ENCODE data around the gene RPL14. TPM values are rescaled to one million over a fixed set of nuclear protein-coding genes. Genes with fewer than 3 reads are reported as not detected.

Gene RPL14
- total RNA-seq, 1 experiment from 2014 or later, result 348 TPM

DNA sequence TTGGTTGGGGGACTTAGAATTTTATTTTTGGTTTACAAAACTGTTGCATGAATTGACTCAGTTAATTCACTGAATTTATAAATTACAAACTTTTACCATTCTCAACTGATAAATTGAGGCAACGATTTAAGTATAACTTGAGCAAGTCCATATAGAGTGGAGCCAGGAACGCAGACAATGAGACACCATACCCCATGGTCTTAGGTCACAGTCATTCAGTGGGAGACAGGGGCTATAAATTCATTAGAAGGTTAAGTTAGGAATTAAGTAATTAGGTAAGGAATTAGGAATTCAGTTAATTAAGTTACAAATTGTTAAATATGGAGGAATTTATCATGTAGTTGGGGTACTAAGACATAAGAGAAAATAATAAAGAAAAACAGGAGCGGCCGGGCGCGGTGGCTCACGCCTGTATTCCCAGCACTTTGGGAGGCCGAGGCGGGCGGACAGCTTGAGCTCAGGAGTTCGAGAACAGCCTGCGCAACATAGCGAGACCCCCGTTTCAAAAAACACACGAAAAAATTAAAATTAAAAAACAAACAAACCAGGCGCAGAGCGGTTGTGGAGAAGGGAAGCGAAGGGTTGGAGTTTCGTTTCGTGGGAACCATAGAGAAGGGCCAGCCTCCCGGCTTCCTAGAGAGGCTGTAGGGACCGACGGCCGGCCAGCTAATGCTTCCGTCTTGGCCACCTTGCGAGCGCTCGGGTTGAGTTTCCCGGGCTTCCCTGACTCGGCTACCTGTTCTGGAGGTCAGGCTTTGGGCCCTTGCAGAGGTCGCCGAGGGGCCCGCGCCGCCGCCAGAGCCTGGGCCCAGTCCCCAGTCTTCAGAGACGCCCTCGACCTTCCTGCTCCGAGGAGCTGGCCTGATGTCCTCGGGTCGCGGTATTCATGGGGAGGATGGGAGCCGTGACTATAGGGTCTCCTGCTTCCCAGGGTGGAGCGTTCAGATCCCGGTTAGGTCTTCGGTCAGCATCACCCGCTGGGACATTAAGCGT, 19.6 kb downstream of the RPL14 start, which contains the start of gene ZNF619:
ZNF619 (plus strand) TSS at position 645 of the 993 bp plus-strand sequence. CDS start 858 bp downstream, outside the sequence.
- no peaks in the 10 kb centered on the region for H3K36me3 ChIP-seq (replicated peaks; ENCODE audit: control insufficient read depth, insufficient read depth, low read length)
- H3K4me3 ChIP-seq (ENCODE audit: insufficient read depth, low read depth, low read length), result peak within 1 kb of the TSS; percentile 58
- H3K27me3 ChIP-seq (ENCODE audit: control insufficient read depth, insufficient read depth, low read length), result no peaks in the 10 kb centered on the region
- peak; percentile 83 for DNase-seq

DNA sequence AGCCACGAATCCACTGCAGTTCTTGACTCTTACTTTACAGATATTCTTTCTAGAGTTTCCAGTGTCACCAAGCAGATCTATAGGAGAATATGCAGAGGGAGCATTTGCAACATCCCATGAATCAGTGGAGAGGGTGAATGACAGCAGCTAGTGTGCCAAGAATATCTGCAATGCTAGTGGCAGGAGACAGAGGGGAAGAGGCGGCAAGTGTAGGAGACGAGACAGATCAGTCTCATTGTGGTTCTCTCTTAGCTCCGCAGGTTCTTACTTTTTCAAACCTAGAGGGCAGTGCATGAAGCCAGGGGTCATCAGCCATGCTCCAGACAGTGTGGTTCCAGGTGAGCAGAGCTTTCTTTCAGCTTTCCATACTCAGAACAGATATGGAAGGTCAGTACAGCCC, 20.5 kb downstream of the RPL14 start:
- Histone ChIP-seq H3K4me3 (ENCODE audit: insufficient read depth, low read depth, low read length) (peak overlapping the region; percentile 58), H3K27me3 (ENCODE audit: control insufficient read depth, insufficient read depth, low read length) (no peaks in the 10 kb centered on the region), H3K36me3 (replicated peaks; ENCODE audit: control insufficient read depth, insufficient read depth, low read length) (no peaks in the 10 kb centered on the region)
- DNase-seq, result peak; percentile 42

DNA sequence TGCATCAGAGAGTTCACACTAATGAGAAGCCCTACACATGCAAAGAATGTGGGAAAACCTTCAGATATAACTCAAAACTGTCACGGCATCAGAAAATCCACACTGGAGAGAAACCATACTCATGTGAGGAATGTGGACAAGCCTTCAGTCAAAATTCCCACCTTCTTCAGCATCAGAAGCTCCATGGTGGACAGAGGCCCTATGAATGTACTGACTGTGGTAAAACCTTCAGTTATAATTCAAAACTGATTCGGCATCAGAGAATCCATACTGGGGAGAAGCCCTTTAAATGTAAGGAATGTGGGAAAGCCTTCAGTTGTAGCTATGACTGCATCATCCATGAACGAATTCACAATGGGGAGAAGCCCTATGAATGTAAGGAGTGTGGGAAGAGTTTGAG, 30.0 kb downstream of the RPL14 start:
- DNase-seq, result no peak

DNA sequence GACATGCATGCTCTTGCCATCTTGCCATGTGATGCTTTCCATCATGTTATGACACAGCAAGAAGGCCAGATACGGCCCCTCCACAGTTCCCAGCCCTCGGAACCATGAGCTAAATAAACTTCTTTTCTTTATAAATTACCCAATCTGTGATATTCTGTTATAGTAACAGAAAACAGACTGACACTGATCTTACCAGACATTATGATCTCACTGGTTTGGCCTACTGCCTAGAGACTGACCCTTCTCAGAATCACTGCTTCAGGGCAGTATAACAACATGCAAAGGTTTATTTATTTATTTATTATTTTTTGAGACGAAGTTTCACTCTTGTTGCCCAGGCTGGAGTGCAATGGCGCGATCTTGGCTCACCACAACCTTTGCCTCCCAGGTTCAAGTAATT, 33.8 kb downstream of the RPL14 start:
- Histone ChIP-seq H3K27me3 (ENCODE audit: control insufficient read depth, insufficient read depth, low read length) (no peaks in the 10 kb centered on the region), H3K4me3 (ENCODE audit: insufficient read depth, low read depth, low read length) (no peak overlapping the region), H3K36me3 (replicated peaks; ENCODE audit: control insufficient read depth, insufficient read depth, low read length) (no peaks in the 10 kb centered on the region)
- DNase-seq, result no peak

More for the DNA sequence above, 30.0 kb downstream of the RPL14 start:
- Histone ChIP-seq H3K4me3 (ENCODE audit: insufficient read depth, low read depth, low read length) (no peak overlapping the region), H3K36me3 (replicated peaks; ENCODE audit: control insufficient read depth, insufficient read depth, low read length) (no peaks in the 10 kb centered on the region), H3K27me3 (ENCODE audit: control insufficient read depth, insufficient read depth, low read length) (no peaks in the 10 kb centered on the region)

DNA sequence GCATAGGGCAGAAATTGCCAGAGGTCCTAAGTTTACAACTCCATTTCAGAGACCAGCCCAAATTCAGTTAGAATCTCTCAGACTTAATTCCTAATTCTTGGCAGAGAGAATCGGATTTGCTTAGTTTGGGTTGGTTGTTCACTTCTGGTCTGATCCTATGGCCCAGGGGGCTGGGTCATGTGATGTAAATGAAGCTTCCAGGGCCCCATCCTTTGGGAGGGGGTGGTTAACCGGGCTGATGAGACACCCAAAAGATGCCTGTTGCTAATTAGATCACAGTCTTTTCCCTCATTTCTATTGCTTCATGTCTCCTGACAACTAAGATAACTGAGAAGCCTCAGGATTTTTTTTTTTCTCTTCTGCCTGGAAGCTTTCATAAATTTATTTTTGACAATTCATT, 37.6 kb downstream of the RPL14 start:
- Histone ChIP-seq H3K27me3 (ENCODE audit: control insufficient read depth, insufficient read depth, low read length) (no peaks in the 10 kb centered on the region), H3K4me3 (ENCODE audit: insufficient read depth, low read depth, low read length) (no peak overlapping the region), H3K36me3 (replicated peaks; ENCODE audit: control insufficient read depth, insufficient read depth, low read length) (no peaks in the 10 kb centered on the region)
- DNase-seq, result peak; percentile 52

DNA sequence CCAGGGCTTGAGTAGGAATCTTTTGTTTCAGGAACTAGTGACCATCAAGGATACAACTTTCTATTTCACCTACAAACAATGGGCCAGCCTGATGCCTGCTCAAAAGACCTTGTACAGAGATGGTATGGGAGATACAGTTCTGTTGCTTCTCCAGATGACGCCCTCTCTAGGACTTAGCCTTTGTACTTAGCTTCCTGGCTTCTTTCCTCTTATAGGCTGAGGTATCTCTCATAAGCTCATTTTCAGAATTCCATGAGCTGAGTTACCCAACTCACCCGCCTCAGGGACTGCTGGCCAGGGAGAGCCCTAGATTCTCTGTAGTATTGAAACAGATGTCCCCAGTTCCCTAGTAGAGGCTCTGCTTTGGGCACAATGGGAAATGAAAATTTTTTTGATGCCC, 40.1 kb downstream of the RPL14 start:
- Histone ChIP-seq H3K36me3 (replicated peaks; ENCODE audit: control insufficient read depth, insufficient read depth, low read length) (no peaks in the 10 kb centered on the region), H3K4me3 (ENCODE audit: insufficient read depth, low read depth, low read length) (no peak overlapping the region), H3K27me3 (ENCODE audit: control insufficient read depth, insufficient read depth, low read length) (no peaks in the 10 kb centered on the region)
- DNase-seq, result no peak

DNA sequence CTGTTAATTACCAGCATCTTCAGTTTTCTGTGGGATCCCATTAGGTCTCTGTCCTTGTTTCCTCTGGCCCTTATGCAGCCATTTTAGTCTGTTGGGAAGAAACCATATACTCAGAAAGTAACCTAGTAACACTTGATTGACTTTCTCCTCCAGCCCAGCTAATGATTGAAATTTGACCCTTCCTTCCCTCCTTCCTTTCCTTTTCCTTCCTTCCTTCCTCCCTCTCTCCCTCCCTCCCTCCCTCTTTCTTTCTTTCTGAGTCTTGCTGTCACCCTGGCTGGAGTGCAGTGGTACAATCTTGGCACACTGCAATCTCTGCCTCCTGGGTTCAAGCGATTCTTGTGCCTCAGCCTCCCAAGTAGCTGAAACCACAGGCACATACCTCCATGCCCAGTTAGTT, 42.8 kb downstream of the RPL14 start:
- H3K4me3 ChIP-seq (ENCODE audit: insufficient read depth, low read depth, low read length), result no peak overlapping the region
- H3K27me3 ChIP-seq (ENCODE audit: control insufficient read depth, insufficient read depth, low read length), result no peaks in the 10 kb centered on the region
- DNase-seq, result no peak
- no peaks in the 10 kb centered on the region for H3K36me3 ChIP-seq (replicated peaks; ENCODE audit: control insufficient read depth, insufficient read depth, low read length)

DNA sequence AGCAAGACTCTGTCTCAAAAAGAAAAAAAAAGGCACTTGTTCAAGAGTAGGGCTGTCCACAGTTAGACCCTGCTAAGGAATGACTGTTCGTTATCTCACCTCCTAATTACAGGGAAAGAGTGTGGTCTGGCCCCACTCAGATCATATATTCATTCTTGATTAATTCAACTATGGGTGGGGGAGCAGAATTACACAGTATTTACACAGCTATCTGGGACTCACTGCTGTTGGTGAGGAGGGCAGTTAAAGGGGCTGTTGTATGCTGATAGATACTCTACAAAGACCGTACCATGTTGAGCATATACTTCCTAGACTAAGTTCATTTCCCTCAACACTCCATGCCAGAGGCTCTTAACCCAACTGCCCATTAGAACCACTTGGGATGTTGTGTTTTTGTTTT, 44.9 kb downstream of the RPL14 start:
- H3K27me3 ChIP-seq (ENCODE audit: control insufficient read depth, insufficient read depth, low read length), result no peaks in the 10 kb centered on the region
- no peaks in the 10 kb centered on the region for H3K36me3 ChIP-seq (replicated peaks; ENCODE audit: control insufficient read depth, insufficient read depth, low read length)
- no peak for DNase-seq
- H3K4me3 ChIP-seq (ENCODE audit: insufficient read depth, low read depth, low read length), result no peak overlapping the region

DNA sequence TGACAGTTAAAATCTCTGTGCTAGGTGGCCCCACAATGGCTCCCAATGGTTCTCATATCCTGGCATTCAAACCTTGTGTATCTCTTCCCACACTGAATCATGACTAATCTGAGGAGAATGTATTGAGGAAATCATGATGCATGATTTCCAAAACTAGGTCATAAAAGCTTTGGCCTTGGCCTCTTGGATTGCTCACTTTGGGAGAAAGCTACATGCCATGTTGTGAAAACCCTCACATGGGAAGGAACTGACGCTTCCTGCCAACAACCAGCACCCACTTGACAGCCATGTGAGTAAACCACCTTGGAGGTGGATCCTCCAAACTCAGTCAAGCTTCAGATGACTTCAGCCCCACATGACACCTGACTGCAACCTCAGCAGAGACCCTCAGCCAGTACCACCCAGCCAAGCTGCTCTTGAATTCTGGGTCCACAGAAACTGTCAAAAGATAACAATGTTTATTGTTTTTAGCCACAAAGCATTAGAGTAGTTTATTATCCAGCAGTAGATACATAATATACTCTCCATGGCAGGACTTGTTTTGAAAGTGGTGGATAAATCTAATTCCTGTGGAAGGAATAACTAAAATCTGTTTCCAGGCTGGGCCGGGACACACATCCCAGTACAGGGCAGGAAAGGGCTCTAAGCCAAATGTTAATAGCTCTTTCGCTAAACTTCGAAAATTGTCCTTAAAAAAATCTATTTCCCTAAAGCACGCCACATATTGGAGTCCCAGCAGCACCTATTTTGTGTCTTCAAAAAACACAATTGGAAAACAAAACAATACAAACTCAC, 47.7 kb downstream of the RPL14 start:
- Histone ChIP-seq H3K27me3 (ENCODE audit: control insufficient read depth, insufficient read depth, low read length) (no peaks in the 10 kb centered on the region), H3K36me3 (replicated peaks; ENCODE audit: control insufficient read depth, insufficient read depth, low read length) (no peaks in the 10 kb centered on the region; the same call in 1 of the 2 replicates), H3K4me3 (ENCODE audit: insufficient read depth, low read depth, low read length) (no peak overlapping the region)
- no peak for DNase-seq

DNA sequence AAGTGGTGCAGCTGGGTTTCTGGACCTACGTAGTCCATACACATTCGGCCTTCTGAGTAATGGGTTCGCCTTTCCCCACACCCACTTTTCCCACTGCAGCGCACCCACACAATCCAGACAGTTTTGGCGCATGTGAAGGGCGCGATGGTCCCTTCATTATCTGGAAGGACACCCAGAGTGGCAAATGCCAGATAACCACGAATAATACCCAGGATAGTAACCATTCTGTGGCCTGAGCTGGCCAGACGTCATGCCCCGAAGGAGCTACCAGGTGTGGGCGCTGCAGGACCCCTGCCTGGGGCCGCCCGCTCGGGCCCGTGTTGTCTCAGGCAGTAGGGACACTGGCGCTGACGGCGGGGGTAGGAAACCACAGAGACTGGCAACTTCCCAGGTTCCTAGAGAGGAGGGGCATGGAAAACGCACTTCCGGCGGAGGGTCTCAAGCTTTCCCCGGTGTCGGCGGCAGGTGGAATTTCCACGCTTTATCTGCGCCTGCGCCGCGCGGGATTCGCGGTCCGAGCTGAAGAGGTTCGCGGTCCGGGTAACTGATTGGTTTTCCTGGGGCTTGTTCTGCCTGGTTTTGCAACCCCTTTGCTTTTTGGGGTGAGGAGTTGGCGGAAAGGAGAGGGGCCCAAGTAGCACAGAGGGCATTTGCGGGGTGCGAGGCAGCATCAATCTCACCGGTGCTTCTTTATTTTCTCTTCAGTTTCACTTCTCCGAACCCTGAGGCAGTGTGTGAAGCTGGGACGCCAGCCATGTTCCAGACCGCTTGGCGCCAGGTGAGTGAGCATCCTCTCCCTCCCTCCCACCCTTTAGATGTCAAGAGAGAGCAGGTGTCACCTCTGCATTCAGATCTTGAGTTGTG, 48.7 kb downstream of the RPL14 start, which contains the start of gene ZNF620:
ZNF620 (plus strand) TSS at position 441 of the 864 bp plus-strand sequence; CDS start at position 755, 314 bp downstream.
- H3K36me3 ChIP-seq (replicated peaks; ENCODE audit: control insufficient read depth, insufficient read depth, low read length), result peaks cover 1% of the 10 kb centered on the region; the same call in 1 of the 2 replicates
- no peaks in the 10 kb centered on the region for H3K27me3 ChIP-seq (ENCODE audit: control insufficient read depth, insufficient read depth, low read length)
- peak; percentile 92 for DNase-seq
- H3K4me3 ChIP-seq (ENCODE audit: insufficient read depth, low read depth, low read length), result peak within 1 kb of the TSS; percentile 70

DNA sequence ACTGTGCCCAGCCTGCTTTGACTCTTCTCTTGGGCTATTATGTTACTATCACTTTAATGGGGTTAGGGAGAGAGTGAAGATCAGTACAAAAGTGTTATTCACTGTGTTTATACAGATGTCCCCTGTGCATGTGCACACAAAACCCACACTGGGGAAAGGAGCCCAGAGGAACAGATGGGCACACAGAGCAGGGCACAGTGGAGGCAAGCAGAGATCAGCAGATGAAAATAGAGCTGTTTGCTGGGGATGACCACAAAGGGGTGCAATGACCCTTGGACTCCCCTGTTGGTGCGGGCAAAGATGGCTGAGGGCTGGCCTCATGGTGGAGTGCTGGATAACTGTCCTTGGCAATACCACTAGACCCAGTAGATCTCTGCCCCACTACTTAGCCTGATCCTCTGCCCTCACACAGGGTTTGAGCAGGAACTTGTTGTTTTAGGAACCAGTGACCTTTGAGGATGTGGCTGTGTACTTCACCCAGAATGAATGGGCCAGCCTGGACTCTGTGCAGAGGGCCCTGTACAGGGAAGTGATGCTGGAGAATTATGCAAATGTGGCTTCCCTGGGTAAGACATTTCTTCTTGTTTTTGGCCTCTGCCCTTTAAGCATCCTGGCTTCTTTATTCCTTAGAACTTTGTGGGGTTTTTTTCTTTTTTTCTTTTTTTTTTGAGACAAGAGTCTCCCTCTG, 54.0 kb downstream of the RPL14 start:
- DNase-seq, result no peak
- Histone ChIP-seq H3K4me3 (ENCODE audit: insufficient read depth, low read depth, low read length) (no peak overlapping the region), H3K36me3 (replicated peaks; ENCODE audit: control insufficient read depth, insufficient read depth, low read length) (peaks cover 11% of the 10 kb centered on the region), H3K27me3 (ENCODE audit: control insufficient read depth, insufficient read depth, low read length) (no peaks in the 10 kb centered on the region)

DNA sequence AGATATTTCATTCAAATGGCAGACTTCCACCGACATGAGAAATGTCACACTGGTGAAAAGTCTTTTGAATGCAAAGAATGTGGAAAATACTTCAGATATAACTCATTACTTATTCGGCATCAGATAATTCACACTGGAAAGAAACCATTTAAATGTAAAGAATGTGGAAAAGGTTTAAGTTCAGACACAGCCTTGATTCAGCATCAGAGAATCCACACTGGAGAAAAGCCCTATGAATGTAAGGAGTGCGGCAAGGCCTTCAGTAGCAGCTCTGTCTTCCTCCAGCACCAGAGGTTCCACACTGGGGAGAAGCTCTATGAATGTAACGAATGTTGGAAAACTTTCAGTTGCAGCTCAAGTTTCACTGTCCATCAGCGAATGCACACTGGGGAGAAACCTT, 59.1 kb downstream of the RPL14 start:
- H3K4me3 ChIP-seq (ENCODE audit: insufficient read depth, low read depth, low read length), result no peak overlapping the region

DNA sequence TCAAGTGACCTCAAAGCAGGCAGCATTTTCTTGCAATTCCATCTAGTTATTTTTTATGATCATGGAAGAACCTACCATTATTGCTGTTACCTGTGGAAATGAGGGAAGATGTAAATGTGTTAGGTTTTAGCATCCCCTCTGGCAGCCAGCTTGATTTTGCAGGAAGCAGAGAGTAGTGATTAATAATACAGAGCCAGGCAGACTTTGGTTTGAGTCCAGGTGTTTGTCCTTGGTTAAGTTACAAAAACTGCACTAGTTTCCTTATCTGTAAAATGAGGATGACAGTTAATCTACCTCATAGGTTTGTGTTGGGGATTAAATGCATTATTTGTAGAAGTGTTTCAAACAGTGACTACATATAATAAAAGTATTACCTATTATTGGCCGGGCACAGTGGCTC, 60.9 kb downstream of the RPL14 start:
- DNase-seq, result no peak
- Histone ChIP-seq H3K27me3 (ENCODE audit: control insufficient read depth, insufficient read depth, low read length) (no peaks in the 10 kb centered on the region), H3K36me3 (replicated peaks; ENCODE audit: control insufficient read depth, insufficient read depth, low read length) (peaks cover 4% of the 10 kb centered on the region), H3K4me3 (ENCODE audit: insufficient read depth, low read depth, low read length) (no peak overlapping the region)

More for the DNA sequence above, 59.1 kb downstream of the RPL14 start:
- DNase-seq, result no peak
- Histone ChIP-seq H3K27me3 (ENCODE audit: control insufficient read depth, insufficient read depth, low read length) (no peaks in the 10 kb centered on the region), H3K36me3 (replicated peaks; ENCODE audit: control insufficient read depth, insufficient read depth, low read length) (peaks cover 11% of the 10 kb centered on the region)
